ENCODE data around the gene THRA. TPM values are rescaled to one million over a fixed set of nuclear protein-coding genes. Genes with fewer than 3 reads are reported as not detected.
A peak's percentile ranks its signal among the peaks of the same experiment; 100 is the strongest.

Gene THRA
- total RNA-seq, 1 experiment from 2014 or later, result 29.3 TPM

DNA sequence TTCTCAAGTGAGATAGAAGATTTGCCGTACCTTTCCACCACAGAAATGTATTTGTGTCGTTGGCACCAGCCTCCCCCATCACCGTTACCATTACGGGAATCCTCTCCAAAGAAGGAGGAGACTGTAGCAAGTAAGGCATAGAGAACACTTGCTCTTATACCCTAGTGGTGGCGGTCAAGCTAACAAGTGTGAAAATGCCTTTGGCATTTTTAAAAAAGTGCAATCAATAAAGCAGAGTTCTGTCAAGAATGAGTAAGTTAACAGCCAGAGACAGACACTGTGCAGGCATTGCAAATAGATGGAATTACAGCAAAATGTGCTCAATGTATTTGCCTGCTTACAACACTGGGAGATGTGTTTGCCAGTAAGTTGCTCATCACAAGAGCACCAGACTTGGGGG, 66.7 kb downstream of the THRA start:
- H3K4me3 ChIP-seq (ENCODE audit: low read depth, low read length), result no peak overlapping the region
- H3K4me1 ChIP-seq, result peaks cover 21% of the 10 kb centered on the region
- Mint-ChIP-seq H3K4me3 (ENCODE audit: unreplicated experiment) (no peak overlapping the region), H3K9me3 (ENCODE audit: unreplicated experiment) (no peaks in the 10 kb centered on the region), H3K36me3 (ENCODE audit: insufficient read depth, unreplicated experiment) (peaks cover 93% of the 10 kb centered on the region), H3K4me1 (ENCODE audit: low read depth, unreplicated experiment) (peaks cover 36% of the 10 kb centered on the region), H3K27me3 (ENCODE audit: insufficient read depth, unreplicated experiment) (no peaks in the 10 kb centered on the region), H3K27ac (ENCODE audit: unreplicated experiment) (no peak overlapping the region)
- no peaks in the 10 kb centered on the region for H3K27me3 ChIP-seq (replicated peaks; ENCODE audit: control insufficient read depth, insufficient read depth, low read length)
- TF ChIP-seq, protein P1, sequence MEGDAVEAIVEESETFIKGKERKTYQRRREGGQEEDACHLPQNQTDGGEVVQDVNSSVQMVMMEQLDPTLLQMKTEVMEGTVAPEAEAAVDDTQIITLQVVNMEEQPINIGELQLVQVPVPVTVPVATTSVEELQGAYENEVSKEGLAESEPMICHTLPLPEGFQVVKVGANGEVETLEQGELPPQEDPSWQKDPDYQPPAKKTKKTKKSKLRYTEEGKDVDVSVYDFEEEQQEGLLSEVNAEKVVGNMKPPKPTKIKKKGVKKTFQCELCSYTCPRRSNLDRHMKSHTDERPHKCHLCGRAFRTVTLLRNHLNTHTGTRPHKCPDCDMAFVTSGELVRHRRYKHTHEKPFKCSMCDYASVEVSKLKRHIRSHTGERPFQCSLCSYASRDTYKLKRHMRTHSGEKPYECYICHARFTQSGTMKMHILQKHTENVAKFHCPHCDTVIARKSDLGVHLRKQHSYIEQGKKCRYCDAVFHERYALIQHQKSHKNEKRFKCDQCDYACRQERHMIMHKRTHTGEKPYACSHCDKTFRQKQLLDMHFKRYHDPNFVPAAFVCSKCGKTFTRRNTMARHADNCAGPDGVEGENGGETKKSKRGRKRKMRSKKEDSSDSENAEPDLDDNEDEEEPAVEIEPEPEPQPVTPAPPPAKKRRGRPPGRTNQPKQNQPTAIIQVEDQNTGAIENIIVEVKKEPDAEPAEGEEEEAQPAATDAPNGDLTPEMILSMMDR (IDR thresholded peaks at IDR 0.05; ENCODE audit: insufficient read depth in 1 of 2, low read depth in 1 of 2, low read length in 1 of 2, severe bottlenecking in 1 of 2, unreplicated experiment in 1 of 2), result no peak
- peak in 1 of 2 experiments; percentile 24 for DNase-seq
- intact Hi-C loops (cut with micrococcal nuclease; ENCODE audit: unreplicated experiment), result no loop called here
- TSS peak; percentile 12 for BruUV-seq (replicated peaks)
- ChIA-PET POLR2A (no interaction called here), CTCF (no interaction called here)
- H3K9me3 ChIP-seq, result no peaks in the 10 kb centered on the region
- H3K36me3 ChIP-seq (ENCODE audit: control insufficient read depth, insufficient read depth, low read length), result peaks cover 13% of the 10 kb centered on the region

DNA sequence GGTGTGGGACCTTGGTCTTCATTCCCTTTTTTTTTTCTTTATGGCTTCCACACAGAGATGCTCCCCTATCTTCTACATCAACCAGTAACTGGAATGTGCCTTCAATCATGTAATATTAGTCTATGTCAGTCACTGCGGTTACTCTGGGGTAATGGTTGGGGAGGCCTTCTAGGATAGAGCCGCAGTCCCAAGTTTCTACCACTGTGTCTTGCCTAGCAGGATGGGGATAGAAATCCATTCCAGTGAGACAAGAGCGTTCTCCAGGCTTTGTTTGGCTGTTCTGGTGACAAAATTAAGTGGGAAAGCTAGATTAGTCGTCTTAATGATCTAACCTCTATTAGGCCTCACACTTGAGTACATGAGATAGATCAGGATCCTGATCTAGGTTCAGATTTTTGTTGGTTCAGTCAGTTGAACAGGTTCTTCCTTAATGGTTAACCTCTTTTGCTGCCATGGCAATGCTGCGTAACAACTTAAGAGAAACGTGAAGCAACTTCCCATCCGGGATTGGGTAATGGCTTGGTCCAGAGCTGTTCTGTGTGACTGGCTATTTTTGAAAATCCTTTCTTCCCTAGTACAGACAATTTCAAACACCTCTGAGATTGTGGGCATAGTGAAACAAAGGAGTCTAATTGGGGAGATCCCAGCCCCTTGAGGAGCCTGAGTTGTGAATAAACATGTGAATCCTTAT, 67.7 kb downstream of the THRA start:
- H3K4me1 ChIP-seq, result peaks cover 17% of the 10 kb centered on the region
- H3K27me3 Mint-ChIP-seq (ENCODE audit: insufficient read depth, unreplicated experiment), result no peaks in the 10 kb centered on the region
- H3K9me3 ChIP-seq, result no peaks in the 10 kb centered on the region
- no peak overlapping the region for H3K4me3 Mint-ChIP-seq (ENCODE audit: unreplicated experiment)
- intact Hi-C loops (cut with micrococcal nuclease; ENCODE audit: unreplicated experiment), result no loop called here
- POLR2A ChIA-PET, result interaction anchor here (0.6 to 0.7 kb wide), 2 partner anchors 10 to 17 kb away, joined by 4 read pairs; partner anchors contain the start of gene CASC3
- TF ChIP-seq, protein P1 (IDR thresholded peaks at IDR 0.05; ENCODE audit: insufficient read depth in 1 of 2, low read depth in 1 of 2, low read length in 1 of 2, severe bottlenecking in 1 of 2, unreplicated experiment in 1 of 2), result no peak
- BruUV-seq (replicated peaks), result no TSS peak
- H3K36me3 ChIP-seq (ENCODE audit: control insufficient read depth, insufficient read depth, low read length), result peaks cover 14% of the 10 kb centered on the region
- H3K27me3 ChIP-seq (replicated peaks; ENCODE audit: control insufficient read depth, insufficient read depth, low read length), result no peaks in the 10 kb centered on the region
- H3K4me1 Mint-ChIP-seq (ENCODE audit: low read depth, unreplicated experiment), result peaks cover 37% of the 10 kb centered on the region
- CTCF ChIA-PET, result no interaction called here
- no peak overlapping the region for H3K4me3 ChIP-seq (ENCODE audit: low read depth, low read length)
- H3K27ac Mint-ChIP-seq (ENCODE audit: unreplicated experiment), result peak overlapping the region; percentile 46
- peaks cover 99% of the 10 kb centered on the region for H3K36me3 Mint-ChIP-seq (ENCODE audit: insufficient read depth, unreplicated experiment)
- peak in 1 of 2 experiments; percentile 33 for DNase-seq
- H3K9me3 Mint-ChIP-seq (ENCODE audit: unreplicated experiment), result no peaks in the 10 kb centered on the region

DNA sequence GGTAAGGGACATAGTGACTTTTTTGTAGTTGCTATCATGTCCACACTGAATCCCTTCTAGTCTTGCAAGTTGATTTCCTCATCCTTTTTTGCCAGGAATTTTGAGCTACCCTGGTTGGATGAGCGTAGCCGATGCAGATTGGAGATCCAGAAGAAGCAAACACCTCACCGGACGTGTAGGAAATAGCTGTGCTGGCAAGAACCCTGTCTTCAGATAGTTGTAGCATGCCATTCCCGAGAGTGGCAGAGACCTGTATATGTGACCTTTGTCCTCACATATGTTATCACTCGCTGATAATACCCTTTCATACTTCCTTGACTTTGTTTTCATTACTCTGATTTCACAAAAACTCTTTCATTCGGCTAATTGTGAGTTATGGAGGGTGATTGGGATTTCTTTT, 71.4 kb downstream of the THRA start:
- Mint-ChIP-seq H3K27me3 (ENCODE audit: insufficient read depth, unreplicated experiment) (no peaks in the 10 kb centered on the region), H3K36me3 (ENCODE audit: insufficient read depth, unreplicated experiment) (peaks cover 94% of the 10 kb centered on the region)

More for the DNA sequence above, 71.4 kb downstream of the THRA start:
- no peaks in the 10 kb centered on the region for H3K9me3 Mint-ChIP-seq (ENCODE audit: unreplicated experiment)
- TF ChIP-seq, protein P1 (IDR thresholded peaks at IDR 0.05; ENCODE audit: insufficient read depth in 1 of 2, low read depth in 1 of 2, low read length in 1 of 2, severe bottlenecking in 1 of 2, unreplicated experiment in 1 of 2), result no peak
- Histone ChIP-seq H3K9me3 (no peaks in the 10 kb centered on the region), H3K4me1 (peaks cover 17% of the 10 kb centered on the region), H3K27me3 (replicated peaks; ENCODE audit: control insufficient read depth, insufficient read depth, low read length) (no peaks in the 10 kb centered on the region), H3K4me3 (ENCODE audit: low read depth, low read length) (no peak overlapping the region), H3K36me3 (ENCODE audit: control insufficient read depth, insufficient read depth, low read length) (peaks cover 12% of the 10 kb centered on the region)
- peak overlapping the region; percentile 45 for H3K27ac Mint-ChIP-seq (ENCODE audit: unreplicated experiment)
- DNase-seq, result peak in 1 of 2 experiments; percentile 10
- CTCF ChIA-PET, result interaction anchor here (0.8 to 1.0 kb wide), 2 partner anchors 21 to 34 kb away, joined by 3 to 7 read pairs; no protein-coding TSS in a partner anchor
- BruUV-seq (replicated peaks), result no TSS peak
- H3K4me1 Mint-ChIP-seq (ENCODE audit: low read depth, unreplicated experiment), result peaks cover 32% of the 10 kb centered on the region
- POLR2A ChIA-PET, result interaction anchor here (0.5 kb wide), 1 partner anchor 10 kb away, joined by 7 read pairs; no protein-coding TSS in a partner anchor
- intact Hi-C loops (cut with micrococcal nuclease; ENCODE audit: unreplicated experiment), result no loop called here
- H3K4me3 Mint-ChIP-seq (ENCODE audit: unreplicated experiment), result no peak overlapping the region

All from Caco-2 (cell line).